NCI-H2171 treated with DMSO at 0.1 percent for 48 hours (cell line): Measurements from ENCODE around the gene ABHD13.
"Not testable (repeated sequence)": the region's sequence is repeated elsewhere in the genome, so short reads cannot be mapped to it uniquely, and the experiment has no call there.

Source experiments
- DNase-seq: peaks from one replicate; lab custom pipeline; 2025; lab: John Stamatoyannopoulos, UW

Gene ABHD13

GRCh38 chr13:108218044-108218974, at the start of gene ABHD13:
ABHD13 (plus strand) TSS chr13:108218392; CDS start chr13:108229219, 10,827 bp downstream.
- DNase-seq, result peak; percentile 91

GRCh38 chr13:108168929-108169328, 49.3 kb upstream of the ABHD13 start:
- no peak for DNase-seq

- no peak for DNase-seq
These were observed 41.4 kb upstream of the ABHD13 start for GRCh38 chr13:108176685-108177274.

GRCh38 chr13:108178078-108178477, 40.1 kb upstream of the ABHD13 start:
- DNase-seq, result no peak

- no peak for DNase-seq
These were observed 35.5 kb upstream of the ABHD13 start for GRCh38 chr13:108182652-108183051.

- no peak for DNase-seq
These were observed 33.0 kb upstream of the ABHD13 start for GRCh38 chr13:108185223-108185622.

GRCh38 chr13:108188260-108188659, 29.9 kb upstream of the ABHD13 start:
- no peak for DNase-seq

- DNase-seq, result no peak
These were observed 27.3 kb upstream of the ABHD13 start for GRCh38 chr13:108190897-108191296.

- DNase-seq, result no peak
These were observed 24.4 kb upstream of the ABHD13 start for GRCh38 chr13:108193806-108194205.

GRCh38 chr13:108194435-108194936, 23.7 kb upstream of the ABHD13 start:
- DNase-seq, result no peak

GRCh38 chr13:108195146-108195545, 23.0 kb upstream of the ABHD13 start:
- no peak for DNase-seq

- no peak for DNase-seq
These were observed 22.3 kb upstream of the ABHD13 start for GRCh38 chr13:108195861-108196260.

GRCh38 chr13:108200781-108201398, 17.3 kb upstream of the ABHD13 start:
- no peak for DNase-seq

- DNase-seq, result no peak
These were observed 7.6 kb upstream of the ABHD13 start for GRCh38 chr13:108210551-108210950.

- DNase-seq, result no peak
These were observed 5.3 kb upstream of the ABHD13 start for GRCh38 chr13:108212886-108213285.

- DNase-seq, result no peak
These were observed 4.2 kb upstream of the ABHD13 start for GRCh38 chr13:108213946-108214345.

- peak; percentile 9 for DNase-seq
These were observed 3.5 kb upstream of the ABHD13 start for GRCh38 chr13:108214441-108215271.

GRCh38 chr13:108215436-108215835, 2.8 kb upstream of the ABHD13 start, which contains the start of gene LIG4:
LIG4 (minus strand) TSS chr13:108215536; CDS start chr13:108211268, 4,268 bp downstream.
- DNase-seq, result peak; percentile 92

GRCh38 chr13:108217307-108218043, 717 bp upstream of the ABHD13 start:
- not testable (repeated sequence) for DNase-seq

- DNase-seq, result no peak
These were observed 1.8 kb downstream of the ABHD13 start for GRCh38 chr13:108220041-108220440.
